Colonic mucosa (tissue), 4 donors: Measurements from ENCODE around the gene ABCB11. TPM values are rescaled to one million over a fixed set of nuclear protein-coding genes. Genes with fewer than 3 reads are reported as not detected.
A peak's percentile ranks its signal among the peaks of the same experiment; 100 is the strongest.
"Not testable (repeated sequence)": the region's sequence is repeated elsewhere in the genome, so short reads cannot be mapped to it uniquely, and the experiment has no call there.

Experiments used
- DNase-seq: peaks from one replicate; pipeline ENCODE4 v3.0.0-alpha.2; 2020
- H3K27ac ChIP-seq: fragments of 200-600 bp; one replicate; pipeline ENCODE4 v1.8.0; 2021
- H3K27me3 ChIP-seq: fragments of 200-600 bp; one replicate; pipeline ENCODE4 v1.8.0; 2021
- H3K36me3 ChIP-seq: fragments of 200-600 bp; one replicate; pipeline ENCODE4 v1.8.0; 2021
- H3K4me1 ChIP-seq: fragments of 200-600 bp; one replicate; pipeline ENCODE4 v1.8.0; 2021; ENCODE audit warnings: mild to moderate bottlenecking
- H3K4me3 ChIP-seq: fragments of 200-600 bp; one replicate; pipeline ENCODE4 v1.8.0; 2021
- H3K9ac ChIP-seq, 2 donors: one replicate each; pipeline ENCODE4 v1.7.0; 2013; ENCODE audit warnings: control low read depth in 2 of 2, low read depth in 2 of 2, low read length in 2 of 2
- H3K9me3 ChIP-seq: fragments of 200-600 bp; one replicate; pipeline ENCODE4 v1.8.0; 2021
- CTCF ChIP-seq: fragments of 200-600 bp; IDR thresholded peaks from one replicate; pipeline ENCODE4 v1.8.0; 2022; ENCODE audit warnings: antibody characterized with exemption, mild to moderate bottlenecking
- intact Hi-C: fragments of 100-400 bp; cut with DNase I; formaldehyde crosslinking; loops from one replicate; pipeline ENCODE4 v1.14.1; 2022
- total RNA-seq, 2 donors: library from RNA; stranded (reverse); fragmentation: NEBNext Ultra II Directional in 1 of 2; extraction: Animal tissue kit (Norgen Biotek cat#: 25700) in 1 of 2; gene quantifications; one replicate each; pipeline ENCODE4 v1.2.1, GENCODE V29; 2021
- donor health status: healthy.
- donor health status: DM: no; HTN: no; CAD: no.
- donor health status: DM: no; HTN: no; CAD: no.

ABCB11 gene
- total RNA-seq, 2 donors from 2014 or later, result 0.74 to 1.1 TPM

DNA sequence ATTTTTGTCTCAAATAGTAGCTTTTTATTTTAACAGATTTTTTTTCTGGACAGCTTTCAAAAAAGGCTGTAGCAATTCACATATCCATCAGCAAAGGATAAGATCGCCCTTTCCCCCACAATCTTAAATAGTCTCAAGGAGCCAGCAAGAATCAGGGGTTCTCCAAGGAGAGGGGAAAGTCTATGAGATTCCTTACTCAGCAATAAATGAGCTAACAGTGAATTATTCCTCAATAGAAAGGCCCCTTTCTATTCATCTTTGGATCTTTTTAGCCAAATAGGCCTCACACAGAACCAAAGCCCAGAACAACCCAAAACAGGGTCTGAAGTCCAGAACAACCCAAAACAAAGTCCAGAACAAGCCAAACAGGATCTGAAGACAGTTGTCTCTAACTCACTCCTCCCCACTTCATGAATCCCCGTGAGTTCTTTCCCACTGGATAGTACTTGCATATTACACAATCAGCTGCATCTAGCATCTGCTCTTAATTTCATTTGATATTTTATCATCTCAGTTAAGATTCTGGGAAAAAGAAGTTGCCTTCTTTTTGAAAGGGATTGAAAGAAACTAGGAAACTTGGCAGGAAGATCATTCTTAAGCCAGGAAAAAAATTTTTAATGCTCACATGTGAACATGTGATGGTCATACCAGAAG is 34.9 kb upstream of the ABCB11 start:
- Histone ChIP-seq H3K36me3 (no peaks in the 10 kb centered on the region), H3K4me1 (no peaks in the 10 kb centered on the region), H3K4me3 (no peak overlapping the region), H3K27ac (peak overlapping the region; percentile 78), H3K27me3 (no peaks in the 10 kb centered on the region), H3K9ac (no peak overlapping the region), H3K9me3 (no peaks in the 10 kb centered on the region)
- no peak for TF ChIP-seq CTCF
- intact Hi-C loops, result no loop called here
- DNase-seq, result no peak

DNA sequence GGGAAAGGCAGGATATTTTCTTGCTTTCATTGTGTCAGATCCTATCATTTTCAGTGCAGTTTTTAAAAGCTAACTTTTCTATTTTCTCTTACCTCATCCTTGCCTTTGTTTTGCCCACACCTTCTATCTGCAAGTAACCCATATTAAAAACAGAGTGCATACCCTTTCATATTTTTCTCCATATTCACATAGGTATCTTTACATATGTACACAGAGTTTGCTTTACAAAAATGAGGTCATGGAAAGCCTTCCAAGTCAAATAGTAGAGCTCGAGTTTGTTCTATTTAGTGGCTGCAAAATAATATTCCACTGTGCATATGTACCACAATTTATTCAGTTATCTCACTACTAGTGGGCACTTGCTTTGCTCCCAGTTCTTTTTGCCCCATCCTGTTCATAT is 34.3 kb upstream of the ABCB11 start:
- H3K4me1 ChIP-seq, result no peaks in the 10 kb centered on the region
- H3K27me3 ChIP-seq, result no peaks in the 10 kb centered on the region
- no peaks in the 10 kb centered on the region for H3K36me3 ChIP-seq
- H3K4me3 ChIP-seq, result no peak overlapping the region
- no peak overlapping the region for H3K27ac ChIP-seq
- no peak for DNase-seq
- H3K9me3 ChIP-seq, result no peaks in the 10 kb centered on the region
- no peak for TF ChIP-seq CTCF
- H3K9ac ChIP-seq, result no peak overlapping the region
- intact Hi-C loops, result no loop called here

GRCh38 chr2:169064199-169064598 is 33.1 kb upstream of the ABCB11 start:
- H3K27me3 ChIP-seq, H3K9ac ChIP-seq, H3K9me3 ChIP-seq, H3K4me1 ChIP-seq, intact Hi-C loops, H3K27ac ChIP-seq, H3K36me3 ChIP-seq, H3K4me3 ChIP-seq, DNase-seq: not testable (repeated sequence)

DNA sequence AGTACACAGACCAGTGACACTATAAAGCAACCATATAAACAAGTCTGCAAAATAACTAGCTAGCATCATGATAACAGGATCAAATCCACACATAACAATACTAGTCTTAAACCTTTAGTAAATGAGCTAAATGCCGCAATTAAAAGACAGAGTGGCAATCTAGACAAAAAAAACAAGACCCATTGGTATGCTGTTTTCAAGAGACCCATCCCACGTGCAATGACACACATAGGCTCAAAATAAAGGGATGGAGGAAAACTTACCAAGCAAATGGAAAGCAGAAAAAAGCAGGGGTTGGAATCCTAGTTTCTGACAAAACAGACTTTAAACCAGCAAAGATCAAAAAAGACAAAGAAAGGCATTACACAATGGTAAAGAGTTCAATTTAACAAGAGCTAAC is 23.5 kb upstream of the ABCB11 start:
- H3K4me1 ChIP-seq, intact Hi-C loops, H3K36me3 ChIP-seq, H3K4me3 ChIP-seq, H3K27me3 ChIP-seq, H3K9me3 ChIP-seq, H3K27ac ChIP-seq, H3K9ac ChIP-seq, DNase-seq: not testable (repeated sequence)

DNA sequence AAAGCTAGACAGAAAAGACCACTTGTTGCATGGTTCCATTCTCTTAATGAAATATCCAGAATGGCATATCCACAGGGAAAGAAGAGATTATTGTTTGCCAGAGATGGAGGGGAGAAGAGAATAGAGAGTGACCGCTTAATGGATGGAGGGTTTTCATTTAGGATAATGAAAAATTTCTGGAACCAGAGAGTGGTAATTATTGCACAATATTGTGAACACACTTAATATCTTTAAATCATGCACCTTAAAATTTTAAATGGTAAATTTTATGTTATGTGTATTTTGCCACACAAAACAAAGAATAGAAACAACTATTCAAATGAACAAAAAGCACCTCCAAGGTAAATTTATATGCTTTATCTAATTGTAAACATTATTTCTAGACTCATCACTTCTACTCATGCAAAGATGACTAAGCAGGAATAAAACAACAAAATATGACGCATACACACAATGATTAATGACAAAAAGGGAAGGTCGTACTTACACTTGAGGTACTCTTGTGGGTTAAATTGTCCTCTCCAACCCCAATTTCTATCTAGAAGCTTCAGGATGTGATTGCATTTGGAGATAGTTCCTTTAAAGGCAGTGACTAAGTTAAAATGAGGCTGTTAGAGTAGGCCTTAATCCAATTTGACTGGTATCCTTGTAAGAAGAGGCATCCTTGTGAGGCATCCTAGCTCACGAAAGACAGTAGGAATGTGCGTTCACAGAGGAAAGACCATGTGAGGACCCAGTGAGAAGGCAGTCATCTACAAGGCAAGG is 19.5 kb upstream of the ABCB11 start:
- no peak overlapping the region for H3K9ac ChIP-seq
- H3K36me3 ChIP-seq, result no peaks in the 10 kb centered on the region
- H3K27ac ChIP-seq, result no peak overlapping the region
- H3K9me3 ChIP-seq, result no peaks in the 10 kb centered on the region
- no peaks in the 10 kb centered on the region for H3K4me1 ChIP-seq
- intact Hi-C loops, result no loop called here
- H3K27me3 ChIP-seq, result no peaks in the 10 kb centered on the region
- no peak for DNase-seq
- no peak for TF ChIP-seq CTCF
- no peak overlapping the region for H3K4me3 ChIP-seq

DNA sequence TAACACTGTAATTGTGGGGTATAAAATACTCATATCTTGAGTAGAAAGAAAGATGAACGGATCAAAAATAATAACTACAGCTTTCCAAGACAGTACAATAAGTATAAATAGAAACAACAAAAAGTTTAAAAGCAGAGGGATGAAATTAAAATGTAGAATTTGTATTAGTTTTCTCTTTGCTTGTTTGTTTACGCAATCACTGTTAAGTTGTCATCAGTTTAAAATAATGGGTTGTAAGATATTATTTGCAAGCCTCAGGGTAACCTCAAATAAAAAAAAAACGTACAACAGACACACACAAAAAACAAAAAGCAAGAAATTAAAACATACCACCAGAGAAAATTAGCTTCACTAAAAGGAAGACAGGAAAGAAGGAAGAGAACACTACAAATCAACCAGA is 18.0 kb upstream of the ABCB11 start:
- no peak for DNase-seq
- no peak for TF ChIP-seq CTCF
- no peak overlapping the region for H3K27ac ChIP-seq
- H3K4me1 ChIP-seq, result no peaks in the 10 kb centered on the region
- no peaks in the 10 kb centered on the region for H3K36me3 ChIP-seq
- H3K4me3 ChIP-seq, result no peak overlapping the region
- H3K27me3 ChIP-seq, result no peaks in the 10 kb centered on the region
- H3K9ac ChIP-seq, result no peak overlapping the region
- no peaks in the 10 kb centered on the region for H3K9me3 ChIP-seq
- intact Hi-C loops, result no loop called here
